Hypothalamus (tissue), 51 donors: ENCODE data around the gene UQCC5.
"Not testable (repeated sequence)": the region's sequence is repeated elsewhere in the genome, so short reads cannot be mapped to it uniquely, and the experiment has no call there.

Experiments used
- DNase-seq, 51 donors: peaks; one replicate each; lab custom pipeline; 2025; lab: John Stamatoyannopoulos, UW

UQCC5 gene

GRCh38 chr3:52521881-52522650, 14.3 kb upstream of the UQCC5 start:
- DNase-seq, result no peak

- DNase-seq, result no peak
Observed at GRCh38 chr3:52522651-52523251, 13.7 kb upstream of the UQCC5 start.

GRCh38 chr3:52523386-52524257, 12.8 kb upstream of the UQCC5 start:
- DNase-seq, result no peak

GRCh38 chr3:52524258-52524751, 12.1 kb upstream of the UQCC5 start:
- no peak for DNase-seq

- DNase-seq, result no peak
Observed at GRCh38 chr3:52524752-52525679, 11.4 kb upstream of the UQCC5 start.

- DNase-seq, result no peak
Observed at GRCh38 chr3:52525680-52526561, 10.5 kb upstream of the UQCC5 start.

- DNase-seq, result not testable (repeated sequence)
Observed at GRCh38 chr3:52526671-52527038, 9.8 kb upstream of the UQCC5 start.

- DNase-seq, result no peak
Observed at GRCh38 chr3:52527039-52527731, 9.2 kb upstream of the UQCC5 start.

- no peak for DNase-seq
Observed at GRCh38 chr3:52527732-52528585, 8.4 kb upstream of the UQCC5 start.

GRCh38 chr3:52528586-52529375, 7.6 kb upstream of the UQCC5 start:
- DNase-seq, result no peak

GRCh38 chr3:52529376-52530333, 6.8 kb upstream of the UQCC5 start:
- DNase-seq, result no peak

GRCh38 chr3:52530918-52531826, 5.2 kb upstream of the UQCC5 start:
- no peak for DNase-seq

- DNase-seq, result no peak
Observed at GRCh38 chr3:52531860-52532516, 4.4 kb upstream of the UQCC5 start.

GRCh38 chr3:52532517-52532837, 3.9 kb upstream of the UQCC5 start:
- DNase-seq, result no peak
